Activated CD4-positive, alpha-beta T cell treated with anti-CD3 and anti-CD28 coated beads, Interleukin-2, amount 50 U/mL, for 1 hour (primary cell): Measurements from ENCODE around the gene TLE3.

Experiments used
- DNase-seq: peaks from one replicate; pipeline ENCODE4 v3.0.0-alpha.2; 2020

Gene TLE3

DNA sequence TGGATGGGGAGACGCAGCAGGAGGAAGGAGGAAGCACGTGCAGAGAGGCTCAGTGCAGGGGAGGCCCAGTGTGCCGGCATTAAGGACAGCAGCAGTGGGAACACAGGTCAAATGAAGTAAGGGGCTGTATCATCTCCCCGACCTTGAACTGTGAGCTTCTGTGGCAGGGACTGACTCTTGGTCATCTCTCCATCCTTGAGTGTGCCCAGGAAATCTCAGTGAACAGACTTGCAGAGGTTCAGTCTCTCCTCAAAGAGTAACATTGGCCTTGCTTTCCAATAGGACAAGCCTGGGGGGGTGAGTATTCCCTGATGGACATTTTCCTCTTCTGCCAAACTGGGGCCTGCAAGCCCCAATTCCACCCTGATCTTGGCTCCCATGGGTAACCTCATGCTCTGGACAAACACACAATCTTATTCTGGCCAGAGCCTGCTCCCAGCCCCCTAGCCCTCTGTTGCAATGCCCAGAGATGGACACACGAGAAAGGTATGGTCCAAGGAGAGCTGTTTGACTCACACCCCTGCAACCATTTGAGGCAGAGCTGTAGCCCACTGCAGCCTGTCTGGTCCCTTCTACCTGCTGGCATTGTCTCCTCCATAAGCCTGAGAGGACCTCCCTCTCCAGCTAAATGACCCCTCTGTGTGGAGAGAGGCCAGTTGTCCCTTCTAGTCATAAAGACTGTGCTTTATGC lies 50.9 kb downstream of the TLE3 start:
- DNase-seq = no peak

DNA sequence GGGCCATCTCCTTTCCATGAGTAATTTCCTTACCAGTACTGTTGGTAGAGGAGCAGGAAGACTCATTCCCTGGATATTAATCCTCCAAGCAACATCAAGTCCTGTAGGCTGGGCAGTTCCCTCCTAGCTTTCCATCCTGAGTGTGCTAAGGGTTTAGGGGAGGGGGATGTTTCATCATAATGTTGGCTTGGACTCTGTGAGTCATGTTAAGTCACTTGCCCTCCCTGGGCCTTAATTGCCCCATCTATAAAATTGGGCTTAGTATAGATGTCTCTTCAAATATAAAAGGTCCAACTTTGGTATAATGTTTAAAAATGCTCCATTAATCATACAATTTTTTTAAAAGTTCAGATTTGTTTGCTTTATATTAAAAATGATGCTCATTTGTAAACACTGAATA lies 52.7 kb downstream of the TLE3 start:
- no peak for DNase-seq

DNA sequence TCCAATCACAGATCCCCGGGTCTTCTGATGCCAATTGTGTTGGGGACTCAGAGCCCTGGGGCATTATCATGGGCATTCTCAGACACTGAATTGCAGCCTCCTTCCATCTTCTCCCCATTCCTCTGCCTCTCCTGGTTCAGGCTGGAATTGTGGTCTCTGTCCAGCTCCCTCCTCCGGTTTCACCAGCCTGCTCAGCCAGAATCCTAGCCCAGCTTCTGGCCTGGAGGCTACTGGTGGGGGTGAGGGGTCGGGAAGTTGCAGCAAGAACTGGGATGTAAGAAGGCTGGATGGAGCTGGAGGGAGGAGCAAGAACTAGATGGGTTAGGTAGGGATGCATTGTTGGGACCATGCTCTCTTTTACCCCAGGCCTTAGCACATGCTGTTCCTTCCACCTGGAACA lies 53.5 kb downstream of the TLE3 start:
- no peak for DNase-seq

DNA sequence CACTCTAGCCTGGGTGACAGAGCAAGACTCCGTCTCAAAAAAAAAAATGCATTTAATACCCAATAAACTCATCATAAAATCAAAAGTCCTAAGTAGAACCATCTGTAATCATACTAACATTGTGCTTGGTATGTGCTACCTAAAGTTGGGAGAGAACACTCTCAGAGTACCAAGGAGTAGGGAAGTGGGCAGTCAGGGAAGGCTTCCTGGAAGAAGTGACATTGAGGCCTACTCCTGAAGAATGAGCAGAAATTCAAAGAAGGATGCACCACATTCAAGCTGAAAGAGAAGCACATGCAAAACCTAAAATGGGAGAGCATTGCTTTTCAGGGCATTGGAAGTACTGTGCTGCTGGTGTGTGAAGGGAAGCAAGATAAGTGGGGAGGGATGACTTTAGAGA lies 54.1 kb downstream of the TLE3 start:
- DNase-seq = no peak

DNA sequence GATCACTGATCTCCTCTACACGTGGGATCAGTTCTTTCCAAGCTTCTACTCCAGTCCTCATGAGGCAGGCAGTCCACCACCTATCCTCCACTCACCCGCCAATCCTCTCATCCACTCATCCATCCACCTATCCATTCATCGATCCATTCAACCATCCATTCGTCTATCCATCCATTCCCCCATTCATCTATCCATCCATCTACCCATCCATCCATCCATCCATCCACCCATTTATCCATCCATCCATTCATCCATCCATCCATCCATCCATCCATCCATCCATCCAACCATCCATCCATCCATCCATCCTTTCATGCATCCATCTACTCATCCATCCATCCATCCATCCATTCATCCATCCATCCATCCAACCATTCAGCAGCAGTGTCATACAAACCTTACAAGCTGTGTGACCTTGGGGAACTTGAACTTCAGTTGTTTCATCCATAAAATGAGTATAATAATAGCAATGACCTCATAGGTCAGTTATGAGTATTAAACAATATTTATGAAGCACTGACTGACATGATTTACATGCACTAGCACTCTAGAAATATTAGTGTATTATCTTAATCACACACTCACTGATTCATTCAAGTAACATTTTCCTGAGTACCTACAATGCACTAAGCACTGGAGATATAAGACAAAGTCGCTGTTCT lies 55.0 kb downstream of the TLE3 start:
- DNase-seq = no peak

DNA sequence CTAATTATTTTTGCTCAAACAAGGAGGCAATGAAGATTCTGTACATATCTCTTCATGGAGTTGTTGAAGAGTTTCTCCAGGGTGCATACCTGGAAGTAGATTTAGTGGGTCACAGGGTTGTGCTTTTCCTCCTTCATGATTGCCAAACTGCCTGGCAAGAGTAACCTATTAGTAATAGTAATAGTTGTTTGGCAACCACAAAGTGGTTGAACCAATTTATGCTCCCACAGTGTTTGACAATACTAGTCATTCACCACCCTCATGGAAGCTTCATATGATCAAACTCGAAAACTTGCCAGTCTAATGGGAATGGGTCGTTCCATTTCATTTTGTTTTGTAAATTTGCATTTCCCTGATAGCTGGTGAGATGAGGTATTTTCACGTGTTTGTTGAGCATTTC lies 57.8 kb downstream of the TLE3 start:
- DNase-seq = no peak

DNA sequence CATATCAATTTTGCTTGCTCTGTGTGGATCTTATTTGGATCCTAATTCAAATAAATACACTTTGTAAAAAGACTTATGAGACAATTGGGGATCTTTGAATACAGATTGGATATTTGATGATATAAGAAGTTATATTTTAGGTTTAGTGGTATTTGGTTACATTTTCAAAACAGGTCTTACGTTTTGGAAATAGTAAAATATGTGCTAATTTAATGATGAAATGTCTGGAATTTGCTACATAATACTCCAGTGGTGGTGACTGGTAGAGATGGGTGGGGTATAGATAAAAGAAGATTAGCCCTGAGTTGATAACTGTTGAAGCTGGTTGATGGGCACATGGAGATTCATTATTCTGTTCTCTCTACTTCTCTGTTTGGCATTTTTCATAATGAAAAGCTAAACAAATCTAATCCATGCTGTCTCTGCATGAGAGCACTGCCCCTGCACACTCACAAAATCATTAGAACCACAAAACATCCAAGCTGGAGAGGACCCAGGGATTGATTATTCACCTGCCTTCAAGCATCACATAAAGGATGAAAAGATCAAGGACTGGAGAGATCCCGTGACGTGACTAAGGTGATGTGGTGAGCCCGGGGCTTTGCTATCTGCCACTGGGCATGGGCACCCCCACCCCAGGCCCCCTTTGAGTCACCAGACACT lies 58.9 kb downstream of the TLE3 start:
- DNase-seq = no peak

DNA sequence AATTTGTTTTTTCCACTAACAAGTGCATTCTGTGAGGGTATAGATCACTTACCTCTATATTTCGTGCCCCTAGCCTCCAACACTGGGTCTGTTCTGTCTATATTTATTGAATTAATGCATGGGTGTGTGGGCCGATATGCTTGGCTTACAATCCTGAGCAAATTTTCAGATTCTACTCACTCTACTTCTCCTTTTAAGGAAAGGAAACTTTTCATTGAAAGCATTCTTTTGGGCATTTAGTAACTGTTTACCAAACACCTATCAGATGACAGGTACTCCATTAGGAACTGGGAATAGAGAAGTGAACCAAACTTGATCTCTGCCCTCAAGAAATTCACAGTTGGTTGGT lies 60.5 kb downstream of the TLE3 start:
- no peak for DNase-seq

DNA sequence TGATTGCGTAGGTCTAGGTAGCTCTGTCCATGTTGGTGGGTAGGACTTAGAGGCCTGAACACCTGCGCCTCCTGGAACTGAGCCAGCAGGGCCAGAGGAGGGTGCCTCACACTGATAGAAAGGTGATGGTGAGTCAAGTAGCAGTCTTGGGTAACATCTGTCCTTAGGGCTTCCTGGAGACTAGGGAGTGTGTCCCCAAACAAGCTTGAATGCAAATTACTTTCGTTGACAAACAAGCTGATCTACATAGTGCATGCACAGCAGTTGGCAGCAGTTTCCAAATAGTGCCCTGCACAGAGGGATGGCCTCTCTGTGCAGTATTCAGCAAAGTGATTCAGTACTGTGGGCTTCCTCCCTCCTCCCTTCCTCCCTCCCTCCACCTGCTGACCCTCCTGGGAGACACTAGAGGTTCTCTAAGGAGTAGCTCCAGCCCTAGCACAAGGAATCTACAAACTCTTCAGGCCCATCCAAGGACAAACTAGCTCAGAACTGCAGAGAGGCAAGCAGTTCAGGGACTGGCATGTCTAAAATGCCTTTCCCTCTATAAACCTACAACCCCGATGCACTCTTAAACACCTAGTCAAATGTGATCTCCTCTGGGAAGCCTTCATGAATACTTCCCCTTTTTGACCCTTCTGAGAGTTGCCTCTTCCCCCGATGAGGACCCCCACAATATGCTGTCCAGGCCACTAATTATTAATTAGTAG lies 61.0 kb downstream of the TLE3 start:
- no peak for DNase-seq

DNA sequence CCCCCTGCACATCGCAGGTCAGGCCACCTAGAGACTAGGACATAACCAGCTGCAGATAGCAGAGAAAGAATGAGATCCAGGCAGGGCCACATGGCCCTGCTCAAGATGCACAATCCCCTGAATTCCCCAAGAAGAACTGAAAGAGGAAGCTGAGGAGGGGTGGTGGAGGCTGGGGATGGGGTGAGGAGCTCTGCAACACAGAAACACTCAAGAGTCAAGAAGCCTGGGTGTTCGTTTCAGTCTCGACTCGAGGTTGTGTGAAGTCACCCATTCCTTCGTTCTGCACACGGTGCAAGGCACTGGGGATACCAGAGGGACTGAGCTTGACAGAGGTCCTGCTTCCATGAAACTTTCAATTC lies 62.0 kb downstream of the TLE3 start:
- no peak for DNase-seq

DNA sequence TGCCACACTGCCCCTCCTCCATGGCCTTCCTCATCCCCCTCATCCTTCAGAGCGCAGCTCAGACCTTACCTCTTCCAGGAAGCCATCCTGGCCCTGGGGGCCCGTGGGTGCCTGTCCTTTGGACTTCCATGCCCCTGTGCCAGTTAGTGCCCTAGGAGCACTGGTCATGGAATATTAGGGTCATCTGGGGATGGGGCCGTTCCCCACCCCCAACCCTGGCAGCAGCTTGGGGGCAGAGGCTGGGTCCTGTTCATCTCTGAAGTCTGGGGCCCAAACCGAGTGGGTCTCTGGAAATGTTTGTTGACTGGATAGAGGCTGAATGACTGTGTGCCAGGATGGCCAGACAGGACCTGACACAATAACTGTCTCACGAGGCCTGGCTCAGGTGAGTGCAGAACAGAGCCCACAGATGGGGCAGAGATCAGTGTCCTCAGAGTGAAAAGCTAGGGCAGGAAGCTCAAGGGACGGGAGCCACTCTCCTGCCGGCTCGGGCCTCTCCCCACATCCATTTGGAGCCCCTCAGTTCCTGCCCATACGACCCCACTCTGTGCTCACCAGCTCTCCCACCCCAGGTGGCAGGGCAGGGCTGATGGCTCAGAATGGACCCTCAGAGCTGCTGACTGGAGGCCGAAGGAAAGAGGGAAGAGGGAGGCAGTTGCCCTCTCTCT lies 62.5 kb downstream of the TLE3 start:
- DNase-seq = no peak

DNA sequence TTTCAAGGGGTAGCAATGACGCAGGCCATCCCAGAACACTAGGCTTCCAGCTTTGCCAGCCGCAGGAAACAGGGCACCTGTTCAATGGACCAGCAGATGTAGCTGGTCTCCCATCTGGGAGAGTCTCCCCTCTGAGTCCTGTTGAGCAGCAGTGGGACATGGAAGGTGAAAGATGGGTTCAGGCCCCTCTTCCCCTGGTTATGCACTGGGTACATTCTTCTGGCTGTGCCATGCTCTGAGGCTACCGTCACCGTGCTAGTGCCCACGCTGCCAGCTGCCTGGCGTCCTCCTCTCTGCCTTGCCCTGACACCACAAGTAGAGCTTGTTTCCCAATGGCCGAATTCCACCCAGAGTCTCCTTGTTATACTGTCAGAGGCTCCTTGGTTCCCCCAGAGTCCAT lies 63.1 kb downstream of the TLE3 start:
- DNase-seq = no peak

DNA sequence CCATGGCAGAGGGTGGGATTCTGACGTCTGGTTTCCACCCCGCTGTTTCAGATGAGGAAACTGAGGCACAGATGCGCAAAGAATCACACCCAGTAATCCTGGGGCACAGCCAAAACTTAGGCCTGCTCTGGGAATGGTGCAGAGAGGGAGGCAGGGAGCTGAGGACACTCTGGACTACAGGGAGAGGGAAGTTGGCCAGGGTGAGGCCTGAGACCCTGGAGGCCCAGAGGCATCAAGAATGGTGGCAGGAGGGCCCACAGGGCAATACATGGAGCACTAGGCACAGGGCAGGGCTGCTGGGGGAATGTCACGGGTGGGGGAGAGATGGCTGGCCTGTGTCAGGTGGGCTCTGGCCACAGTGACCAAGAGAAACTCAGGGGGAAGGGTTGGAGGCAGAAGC lies 63.6 kb downstream of the TLE3 start:
- DNase-seq = no peak

DNA sequence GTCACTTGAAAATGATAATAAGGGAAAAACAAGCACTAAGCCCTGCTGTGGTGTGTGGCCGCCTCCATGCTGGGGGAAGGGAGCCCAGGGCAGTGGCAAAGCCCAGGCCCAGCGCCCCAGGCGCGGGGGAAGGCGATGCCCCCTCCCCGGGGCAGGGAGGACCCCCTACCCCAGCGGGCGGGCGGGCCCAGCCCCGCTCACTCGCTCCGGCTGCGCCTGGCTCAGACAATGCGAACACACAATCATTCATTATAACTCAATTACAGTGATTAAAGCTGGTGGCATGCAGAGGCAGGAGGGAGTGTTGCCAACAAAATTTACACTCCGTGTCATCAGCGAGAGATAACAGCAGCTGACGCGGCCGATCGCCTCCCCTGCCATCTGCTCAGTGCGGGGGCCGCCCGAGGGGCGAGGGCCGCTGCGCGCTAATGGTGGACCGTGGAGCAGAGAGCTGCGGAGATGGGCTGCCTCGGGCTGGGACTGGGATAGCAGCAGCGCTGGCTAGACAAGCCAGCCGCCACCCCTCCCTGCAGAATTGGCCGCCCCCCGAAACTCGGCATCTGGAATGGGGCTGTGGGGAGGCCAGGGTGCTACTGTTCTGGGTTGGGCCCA lies 64.1 kb downstream of the TLE3 start:
- no peak for DNase-seq

DNA sequence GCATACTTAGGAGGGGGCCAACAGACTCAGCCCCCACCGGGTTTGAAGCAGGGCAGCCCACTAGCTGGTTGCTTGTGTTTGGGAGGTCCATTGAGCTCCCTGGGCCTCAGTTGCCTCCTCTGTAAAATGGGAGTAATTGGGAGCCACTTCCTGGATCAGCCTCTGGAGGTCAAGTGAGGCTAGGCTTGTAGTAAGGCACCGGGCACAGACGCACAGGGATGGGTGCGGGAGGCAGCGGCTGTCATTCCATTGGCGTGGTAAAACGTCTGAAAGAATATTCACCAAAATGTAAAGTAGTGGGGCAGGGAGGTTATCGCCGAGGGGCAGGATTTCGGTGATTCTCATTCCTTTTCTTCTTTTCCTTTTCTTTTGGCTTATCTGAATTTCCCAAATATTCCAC lies 64.6 kb downstream of the TLE3 start:
- no peak for DNase-seq

DNA sequence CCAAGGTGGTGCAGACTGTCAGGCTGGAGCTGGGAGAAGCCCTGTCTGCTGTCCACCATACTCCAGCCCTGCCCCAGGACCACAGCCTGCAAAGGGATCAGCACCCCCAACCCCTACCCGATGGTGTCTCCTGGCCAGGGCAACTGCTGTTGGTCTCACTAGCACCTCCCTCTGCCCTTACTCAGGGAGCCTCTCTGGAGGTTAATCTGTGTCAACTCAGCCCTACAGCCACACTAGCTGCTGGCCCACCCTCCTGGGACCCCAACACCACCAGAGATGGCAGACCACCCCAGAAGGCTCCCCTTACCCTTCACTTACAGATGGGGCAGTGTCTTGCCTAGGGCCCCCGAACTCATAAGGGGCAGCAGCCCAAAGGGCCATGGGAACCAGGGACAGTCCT lies 65.2 kb downstream of the TLE3 start:
- no peak for DNase-seq

DNA sequence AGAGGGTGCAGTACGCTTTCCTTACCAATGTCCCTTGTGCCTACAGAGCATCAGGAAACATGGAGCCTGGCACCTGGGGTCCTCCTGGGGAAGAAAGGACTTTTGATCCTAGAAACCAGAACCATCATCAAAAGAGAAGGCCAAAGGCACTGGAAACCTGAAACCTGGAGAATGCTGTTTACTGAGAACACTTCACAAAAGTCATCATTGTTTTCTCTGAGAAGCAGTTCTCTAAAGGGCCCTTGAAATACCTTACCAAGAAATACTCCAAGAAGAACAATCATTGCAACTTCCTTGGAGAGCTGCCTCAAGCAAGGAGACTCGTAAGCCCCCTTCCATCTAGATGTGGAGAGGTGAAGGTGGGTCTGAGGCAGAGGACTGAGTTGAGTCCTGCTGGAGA lies 66.0 kb downstream of the TLE3 start:
- DNase-seq = no peak

DNA sequence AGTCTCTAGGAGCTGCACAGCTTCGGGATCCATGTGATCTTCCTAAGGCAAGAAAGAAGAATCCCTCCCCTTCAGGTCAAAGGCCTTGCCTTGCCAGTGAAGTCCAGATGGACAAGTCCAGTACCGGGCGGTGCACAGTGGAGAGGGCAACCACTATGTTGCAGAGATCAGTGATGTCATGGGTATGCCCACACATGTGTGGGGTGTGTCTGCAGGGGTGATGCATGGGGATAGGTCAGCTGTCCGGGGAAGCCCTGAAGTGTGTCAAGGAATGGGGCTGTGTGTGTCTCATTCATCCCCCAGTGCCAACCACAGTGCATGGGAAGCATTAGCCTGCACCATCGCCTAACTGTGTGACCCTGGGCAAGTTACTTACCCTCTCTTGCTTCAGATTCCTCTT lies 66.5 kb downstream of the TLE3 start:
- no peak for DNase-seq

DNA sequence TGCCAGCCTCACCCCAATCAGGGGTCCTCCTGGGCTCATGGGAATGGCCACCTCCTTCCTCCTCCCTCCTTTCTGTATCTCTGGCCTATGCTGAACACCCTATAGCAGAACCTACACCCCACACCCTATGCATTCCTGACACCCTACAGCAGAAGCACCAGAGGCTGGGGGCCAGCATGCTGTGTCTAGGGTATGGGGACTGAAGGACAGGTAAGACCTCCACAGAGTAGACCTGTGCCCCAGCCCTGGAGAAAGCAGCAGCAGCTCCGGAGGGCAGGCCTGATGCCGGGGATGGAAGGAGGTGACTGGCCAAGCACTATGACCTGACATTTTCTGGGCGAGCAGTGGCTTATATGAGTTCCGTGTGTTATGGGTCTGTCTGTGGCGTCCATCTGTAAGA lies 66.9 kb downstream of the TLE3 start:
- no peak for DNase-seq

DNA sequence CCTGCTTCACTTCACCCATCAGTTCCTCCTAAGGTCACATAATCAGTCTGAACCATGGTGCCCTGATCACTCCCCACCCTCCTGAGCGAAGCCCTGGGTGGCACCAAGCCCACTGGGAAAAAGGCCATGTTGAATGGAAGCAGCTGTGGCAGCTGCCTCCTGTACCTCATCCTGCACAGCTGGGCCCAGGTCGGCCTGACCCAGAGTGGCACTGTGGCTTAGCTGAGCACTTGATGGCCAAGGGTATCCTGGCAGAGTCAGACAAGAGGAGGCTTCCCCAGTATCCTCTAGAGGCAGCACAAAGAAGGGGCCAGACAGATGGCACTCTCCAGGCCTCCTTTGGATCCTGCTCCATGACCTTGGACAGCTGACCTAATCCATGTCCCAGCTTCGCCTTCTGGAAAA lies 68.4 kb downstream of the TLE3 start:
- DNase-seq = no peak

DNA sequence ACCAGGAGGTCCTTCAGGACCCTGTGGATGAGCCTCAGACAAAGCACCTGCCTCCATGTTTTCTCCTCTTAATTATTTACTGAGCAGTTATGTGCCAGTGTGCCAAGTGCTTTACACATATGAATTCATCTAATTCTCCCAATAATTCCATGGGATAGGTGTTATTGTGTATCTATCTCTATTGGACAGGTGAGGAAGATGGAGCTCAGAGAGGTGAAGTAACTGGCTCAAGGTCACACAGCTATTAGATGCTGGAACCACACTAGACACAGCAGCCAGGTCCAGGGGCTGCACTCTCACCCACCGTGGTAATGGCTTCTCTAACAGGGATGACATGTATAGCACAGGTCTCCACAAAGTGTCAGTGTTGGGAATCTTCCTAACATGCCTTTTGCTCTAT lies 70.2 kb downstream of the TLE3 start:
- no peak for DNase-seq

DNA sequence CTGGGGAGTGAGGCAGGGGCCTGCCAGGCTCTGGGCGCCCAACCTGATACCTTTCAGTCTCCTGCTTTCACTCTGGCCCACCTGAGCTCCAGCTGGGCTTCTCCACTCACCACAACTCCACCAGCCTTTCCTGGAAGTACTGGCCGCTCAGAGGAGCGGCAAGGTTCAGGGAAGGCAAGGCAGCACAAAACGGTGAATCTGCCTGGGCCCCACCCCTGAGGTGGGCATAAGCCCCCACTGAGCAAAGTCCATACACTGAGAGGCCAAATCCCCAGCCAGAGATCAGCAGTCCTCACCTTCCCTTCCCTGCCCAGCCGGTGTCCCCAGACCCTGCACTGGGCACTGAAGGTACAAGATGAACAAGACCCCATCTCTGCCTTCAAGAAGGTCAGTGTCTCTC lies 70.7 kb downstream of the TLE3 start:
- no peak for DNase-seq
